SK-N-SH (cell line): ENCODE data around the gene PPP2R5C. TPM values are rescaled to one million over a fixed set of nuclear protein-coding genes. Genes with fewer than 3 reads are reported as not detected.

Source experiments
- CTCF ChIA-PET: fragments of 300-600, 350-600 bp; formaldehyde crosslinking; extraction: SDS; loops from one replicate; lab custom pipeline; 2021; lab: Yijun Ruan, JAX
- POLR2A ChIA-PET: fragments of 350-600 bp; sonication (Branson Sonifier 250); formaldehyde crosslinking; extraction: SDS; loops from one replicate; lab custom pipeline; 2020; ENCODE audit warnings: antibody characterized with exemption, inconsistent platforms; lab: Yijun Ruan, JAX
- DNase-seq: peaks from one replicate; pipeline ENCODE4 v3.0.0; 2012
- H2AFZ ChIP-seq: fragments of 200-600 bp; sonication (generic); 2 replicates; pipeline ENCODE4 v1.8.1; 2016; ENCODE audit warnings: antibody characterized with exemption, mild to moderate bottlenecking, low read depth
- H3F3A ChIP-seq: fragments of 200-600 bp; sonication (generic); replicated peaks from 2 replicates; pipeline ENCODE3; 2016; ENCODE audit warnings: antibody characterized with exemption, mild to moderate bottlenecking; ENCODE audit not compliant: insufficient read depth
- H3K27ac ChIP-seq, 2 experiments: fragments of 200-500 bp in 1 of 2; fragments of 200-600 bp in 1 of 2; sonication (Bioruptor generic) in 1 of 2; sonication (generic), shearing (Covaris generic) in 1 of 2; 2 replicates each; pipeline versions ENCODE4 v1.5.1 to v1.6.1; 2014 to 2016; ENCODE audit warnings: low read depth in 2 of 2, inconsistent platforms in 1 of 2, low read length in 1 of 2, mild to moderate bottlenecking in 1 of 2, mixed read lengths in 1 of 2
- H3K27me3 ChIP-seq: fragments of 200-600 bp; sonication (generic), shearing (Covaris generic); 2 replicates; pipeline ENCODE4 v1.6.1; 2016; ENCODE audit warnings: mixed run types; ENCODE audit not compliant: insufficient read depth
- H3K36me3 ChIP-seq, 2 experiments: fragments of 200-500 bp in 1 of 2; fragments of 200-600 bp in 1 of 2; sonication (Bioruptor generic) in 1 of 2; sonication (generic) in 1 of 2; replicated peaks in 1 of 2; 2 replicates each; pipeline versions ENCODE3 to v1.5.1; 2014 to 2016; ENCODE audit warnings: low read length in 1 of 2, mild to moderate bottlenecking in 1 of 2; ENCODE audit not compliant: insufficient read depth in 2 of 2, control insufficient read depth in 1 of 2
- H3K4me1 ChIP-seq, 2 experiments: fragments of 200-500 bp in 1 of 2; fragments of 200-600 bp in 1 of 2; sonication (Bioruptor generic) in 1 of 2; sonication (generic), shearing (Covaris generic) in 1 of 2; 2 replicates each; pipeline versions ENCODE4 v1.5.1 to v1.6.1; 2014 to 2016; ENCODE audit warnings: low read depth in 1 of 2, low read length in 1 of 2, mixed run types in 1 of 2; ENCODE audit not compliant: insufficient read depth in 2 of 2, control insufficient read depth in 1 of 2
- H3K4me2 ChIP-seq: fragments of 200-600 bp; sonication (generic), shearing (Covaris generic); 2 replicates; pipeline ENCODE4 v1.6.1; 2017; ENCODE audit warnings: mixed run types
- H3K4me3 ChIP-seq, 2 experiments: fragments of 200-500 bp in 1 of 2; fragments of 200-600 bp in 1 of 2; sonication (Bioruptor generic) in 1 of 2; sonication (generic), shearing (Covaris generic) in 1 of 2; 2 replicates each; pipeline versions ENCODE4 v1.5.1 to v1.8.1; 2014 to 2016; ENCODE audit warnings: low read depth in 2 of 2, inconsistent platforms in 1 of 2, low read length in 1 of 2, mild to moderate bottlenecking in 1 of 2, mixed read lengths in 1 of 2, moderate library complexity in 1 of 2
- H3K79me2 ChIP-seq: fragments of 200-600 bp; sonication (generic); 2 replicates; pipeline ENCODE4 v1.8.1; 2017; ENCODE audit warnings: mild to moderate bottlenecking; ENCODE audit not compliant: insufficient read depth
- H3K9ac ChIP-seq: fragments of 200-600 bp; sonication (generic); 2 replicates; pipeline ENCODE4 v1.6.1; 2017; ENCODE audit warnings: mixed run types
- H3K9me2 ChIP-seq: fragments of 200-600 bp; sonication (generic); 2 replicates; pipeline ENCODE4 v1.6.1; 2017; ENCODE audit warnings: mixed run types
- H3K9me3 ChIP-seq: fragments of 200-600 bp; sonication (generic); 2 replicates; pipeline ENCODE4 v1.6.1; 2017; ENCODE audit warnings: mixed run types, mild to moderate bottlenecking, moderate library complexity
- H4K20me1 ChIP-seq: fragments of 200-600 bp; sonication (generic); 2 replicates; pipeline ENCODE4 v1.6.1; 2017; ENCODE audit warnings: mild to moderate bottlenecking, mixed run types; ENCODE audit not compliant: insufficient read depth
- ELF1 ChIP-seq: IDR thresholded peaks from 2 replicates; pipeline ENCODE4 v1.4.0; 2012
- EP300 ChIP-seq, 2 experiments: IDR thresholded peaks; 2 replicates each; pipeline versions ENCODE4 v1.4.0 to v1.6.1; 2012; ENCODE audit warnings: borderline replicate concordance in 1 of 2, low read depth in 1 of 2, low read length in 1 of 2
- EZH2phosphoT487 ChIP-seq: fragments of 200-600 bp; sonication (generic); IDR thresholded peaks from 2 replicates; pipeline ENCODE4 v1.6.1; 2017; ENCODE audit warnings: low read depth, mixed run types, mild to moderate bottlenecking, antibody characterized with exemption, moderate library complexity, borderline replicate concordance
- FOSL2 ChIP-seq: IDR thresholded peaks from 2 replicates; pipeline ENCODE4 v1.4.0; 2012; ENCODE audit warnings: low read depth, mild to moderate bottlenecking, moderate library complexity, borderline replicate concordance
- FOXJ3 ChIP-seq: sonication (generic); formaldehyde crosslinking; IDR thresholded peaks from 2 replicates; pipeline ENCODE4 v1.5.1; 2020; ENCODE audit warnings: mild to moderate bottlenecking, missing genetic modification reagents
- GATA2 ChIP-seq: sonication (generic); formaldehyde crosslinking; IDR thresholded peaks from 2 replicates; pipeline ENCODE4 v1.5.0; 2020; ENCODE audit warnings: mild to moderate bottlenecking, missing genetic modification reagents
- JUND ChIP-seq: IDR thresholded peaks from 2 replicates; pipeline ENCODE4 v1.4.0; 2012
- MXI1 ChIP-seq: IDR thresholded peaks from 2 replicates; pipeline ENCODE4 v1.6.1; 2012; ENCODE audit warnings: mild to moderate bottlenecking, low read depth, low read length, improper control_type of control experiment
- NRF1 ChIP-seq: IDR thresholded peaks from 2 replicates; pipeline ENCODE4 v1.6.1; 2012; ENCODE audit warnings: low read depth, mild to moderate bottlenecking, low read length
- PBX3 ChIP-seq: IDR thresholded peaks from 2 replicates; pipeline ENCODE4; 2012
- REST ChIP-seq: IDR thresholded peaks from 2 replicates; pipeline ENCODE4 v1.6.1; 2012; ENCODE audit warnings: mild to moderate bottlenecking, low read depth, low read length, moderate library complexity
- RFX5 ChIP-seq: IDR thresholded peaks from 2 replicates; pipeline ENCODE4 v1.6.1; 2012; ENCODE audit warnings: mild to moderate bottlenecking, improper control_type of control experiment, low read length
- SIN3A ChIP-seq: IDR thresholded peaks from 2 replicates; pipeline ENCODE4 v1.6.1; 2012; ENCODE audit warnings: low read depth, mild to moderate bottlenecking, low read length, moderate library complexity, borderline replicate concordance
- TCF12 ChIP-seq: IDR thresholded peaks from 2 replicates; pipeline ENCODE4 v1.4.0; 2012
- ZBTB33 ChIP-seq: IDR thresholded peaks from 2 replicates; pipeline ENCODE4 v1.4.0; 2012; ENCODE audit warnings: low read depth, borderline replicate concordance
- WGBS: methylation state at CpG from one replicate; pipeline ENCODE4 v1.1.6; 2017; ENCODE audit warnings: low lambda C conversion rate; 5-methylcytosine and 5-hydroxymethylcytosine counted together
- polyA plus RNA-seq, 3 experiments: library from polyadenylated mRNA; depleted of rRNA; stranded (reverse); fragments of >200 nt; gene quantifications; 2 replicates each; pipeline ENCODE4 v1.2.3, GENCODE V29; 2012

Gene PPP2R5C
- polyA plus RNA-seq, 1 of the 3 experiments (the other 2 are of a cell fraction): 43.7 TPM

GRCh38 chr14:101734246-101734847 lies 27.2 kb upstream of the PPP2R5C start:
- DNase-seq: no peak
- no peaks in the 10 kb centered on the region; a peak in 1 of 4 replicates for H3K4me1 ChIP-seq
- no peaks in the 10 kb centered on the region for H3K9me2 ChIP-seq
- POLR2A ChIA-PET: no interaction called here
- no peak overlapping the region for H2AFZ ChIP-seq
- no peaks in the 10 kb centered on the region for H3F3A ChIP-seq
- peaks cover 12% of the 10 kb centered on the region; the same call in 1 of the 2 replicates for H3K27me3 ChIP-seq
- no peaks in the 10 kb centered on the region for H3K9me3 ChIP-seq
- WGBS: 58% methylated on average over 15 of the region's 16 CpGs
- no peaks in the 10 kb centered on the region for H3K36me3 ChIP-seq
- H3K4me3 ChIP-seq: no peak overlapping the region
- TF ChIP-seq FOXJ3 (no peak), EP300 (IDR thresholded peaks at IDR 0.05; ENCODE audit: borderline replicate concordance in 1 of 2, low read depth in 1 of 2, low read length in 1 of 2) (no peak), TCF12 (no peak), SIN3A (no peak), REST (no peak), PBX3 (no peak), GATA2 (CRISPR knock-in tag) (no peak), ZBTB33 (no peak), NRF1 (no peak), FOSL2 (no peak), EZH2phosphoT487 (no peak), ELF1 (no peak), MXI1 (no peak), RFX5 (no peak), JUND (no peak)
- TF ChIP-seq, all 33 proteins: peak for 0
- H4K20me1 ChIP-seq: no peaks in the 10 kb centered on the region
- H3K4me2 ChIP-seq: no peak overlapping the region
- no peak overlapping the region for H3K9ac ChIP-seq
- no peaks in the 10 kb centered on the region for H3K79me2 ChIP-seq
- H3K27ac ChIP-seq: no peak overlapping the region
- CTCF ChIA-PET: no interaction called here
